PFSK-1 (cell line): Measurements from ENCODE around the gene NR5A1.

Experiments used
- POLR2AphosphoS5 ChIP-seq: IDR thresholded peaks from 2 replicates; pipeline ENCODE4 v1.6.1; 2012; ENCODE audit warnings: low read depth, mild to moderate bottlenecking, control low read depth, low read length, moderate library complexity
- REST ChIP-seq, 2 experiments: IDR thresholded peaks; 2 replicates each; pipeline versions ENCODE4 v1.6.1 to v1.8.0; 2011 to 2012; ENCODE audit warnings: low read depth in 2 of 2, low read length in 2 of 2, control low read depth in 1 of 2, inconsistent platforms in 1 of 2, mild to moderate bottlenecking in 1 of 2, moderate library complexity in 1 of 2; ENCODE audit not compliant: insufficient read depth in 1 of 2

- no peak for TF ChIP-seq REST (IDR thresholded peaks at IDR 0.05; ENCODE audit: insufficient read depth in 1 of 2, low read depth in 2 of 2, low read length in 2 of 2)
- no peak for TF ChIP-seq POLR2AphosphoS5
Observed at GRCh38 chr9:124454791-124455443, 52.3 kb downstream of the NR5A1 start.
